Common myeloid progenitor, CD34-positive (primary cell): Measurements from ENCODE around the gene S100G.
A peak's percentile ranks its signal among the peaks of the same experiment; 100 is the strongest.

ENCODE experiments used
- CTCF ChIA-PET: fragments of 350-600 bp; sonication (Branson Sonifier 250); formaldehyde crosslinking; loops from one replicate; lab custom pipeline; 2021; ENCODE audit warnings: antibody characterized with exemption; lab: Charles Lee
- POLR2A ChIA-PET: fragments of 350-600 bp; sonication (Branson Sonifier 250); formaldehyde crosslinking; loops from one replicate; lab custom pipeline; 2021; ENCODE audit warnings: antibody characterized with exemption; lab: Charles Lee
- DNase-seq, 3 donors: peaks; one replicate each; pipeline versions ENCODE4 v3.0.0 to v3.0.0-alpha.2; 2013
- H3K27ac ChIP-seq, 2 experiments: 1 replicate in 1 of 2; 2 replicates in 1 of 2; pipeline ENCODE4 v1.7.0; 2013; ENCODE audit warnings: inconsistent platforms in 2 of 2, low read length in 2 of 2, mild to moderate bottlenecking in 2 of 2, low read depth in 1 of 2, moderate library complexity in 1 of 2; ENCODE audit not compliant: severe bottlenecking in 2 of 2, insufficient read depth in 1 of 2, poor library complexity in 1 of 2
- H3K27me3 ChIP-seq, 5 experiments: replicated peaks in 2 of 5; 1 replicate in 3 of 5; 2 replicates in 2 of 5; pipeline versions ENCODE4 v1.6.1 to v1.7.0; 2013; ENCODE audit warnings: low read length in 4 of 5, mild to moderate bottlenecking in 2 of 5, moderate library complexity in 2 of 5, inconsistent platforms in 1 of 5; ENCODE audit not compliant: insufficient read depth in 5 of 5, control insufficient read depth in 4 of 5
- H3K36me3 ChIP-seq, 4 experiments: 1 replicate in 2 of 4; 2 replicates in 2 of 4; pipeline versions ENCODE4 v1.6.1 to v1.7.0; 2013; ENCODE audit warnings: low read length in 3 of 4, control low read depth in 1 of 4, mild to moderate bottlenecking in 1 of 4; ENCODE audit not compliant: control insufficient read depth in 4 of 4, insufficient read depth in 4 of 4
- H3K4me1 ChIP-seq, 4 experiments: 1 replicate in 3 of 4; 2 replicates in 1 of 4; pipeline versions ENCODE4 v1.6.1 to v1.7.1; 2013; ENCODE audit warnings: low read length in 3 of 4, mild to moderate bottlenecking in 3 of 4, control low read depth in 1 of 4, inconsistent platforms in 1 of 4, moderate library complexity in 1 of 4; ENCODE audit not compliant: control insufficient read depth in 4 of 4, insufficient read depth in 4 of 4; ENCODE audit errors: control extremely low read depth in 1 of 4
- H3K4me3 ChIP-seq, 7 experiments: 1 replicate in 4 of 7; 2 replicates in 3 of 7; pipeline versions ENCODE4 v1.5.1 to v1.7.0; 2013; ENCODE audit warnings: mild to moderate bottlenecking in 7 of 7, low read length in 6 of 7, moderate library complexity in 6 of 7, inconsistent platforms in 2 of 7, low read depth in 2 of 7, control low read depth in 1 of 7; ENCODE audit not compliant: insufficient read depth in 4 of 7, control insufficient read depth in 1 of 7; ENCODE audit errors: extremely low read depth in 1 of 7
- H3K9me3 ChIP-seq, 5 experiments: 1 replicate in 4 of 5; 2 replicates in 1 of 5; pipeline versions ENCODE4 v1.6.1 to v1.7.1; 2013; ENCODE audit warnings: low read length in 4 of 5, mild to moderate bottlenecking in 2 of 5, inconsistent platforms in 1 of 5, low read depth in 1 of 5, moderate library complexity in 1 of 5; ENCODE audit not compliant: control insufficient read depth in 4 of 5, insufficient read depth in 2 of 5; ENCODE audit errors: control extremely low read depth in 1 of 5
- WGBS: methylation state at CpG from one replicate; pipeline ENCODE4 v1.1.5; 2013; ENCODE audit not compliant: insufficient coverage; 5-methylcytosine and 5-hydroxymethylcytosine counted together

Gene S100G

DNA sequence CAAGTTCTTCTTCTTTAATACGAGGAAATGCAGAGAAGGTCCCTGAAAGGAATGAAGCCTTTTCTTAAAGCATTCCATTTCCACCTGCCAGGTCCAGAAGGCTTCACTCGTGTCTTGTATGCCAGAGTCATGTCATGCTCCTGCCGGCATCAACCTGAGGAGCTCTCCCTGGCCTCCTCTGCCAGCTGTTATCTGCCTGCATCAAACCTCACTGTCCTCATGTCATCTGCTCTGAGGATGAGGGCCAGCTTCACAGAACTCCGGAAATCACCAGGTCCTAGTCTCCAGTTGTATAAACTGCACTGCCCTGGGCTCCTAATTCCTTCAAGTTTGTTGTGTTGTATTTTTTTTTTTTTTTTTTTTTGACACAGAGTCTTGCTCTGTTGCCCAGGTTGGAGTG is 20.0 kb upstream of the S100G start:
- DNase-seq = no peak
- POLR2A ChIA-PET = no interaction called here
- Histone ChIP-seq H3K4me3 (no peak overlapping the region), H3K4me1 (peaks cover 0 to 11% (median 2%) of the 10 kb centered on the region in 4 experiments), H3K36me3 (peaks cover 0 to 3% (median 0%) of the 10 kb centered on the region in 4 experiments), H3K27ac (no peak overlapping the region), H3K9me3 (no peaks in the 10 kb centered on the region), H3K27me3 (peaks cover 0 to 23% (median 0%) of the 10 kb centered on the region in 5 experiments)
- 82% methylated on average over 3 of the region's 4 CpGs for WGBS
- CTCF ChIA-PET = no interaction called here

GRCh38 chrX:16633754-16634153 is 16.2 kb upstream of the S100G start:
- Histone ChIP-seq H3K27ac (peak overlapping the region in 1 of 2 experiments; percentile 25), H3K9me3 (no peaks in the 10 kb centered on the region), H3K27me3 (peaks cover 0 to 9% (median 0%) of the 10 kb centered on the region in 5 experiments), H3K36me3 (peaks cover 0 to 6% (median 0%) of the 10 kb centered on the region in 4 experiments), H3K4me3 (no peak overlapping the region), H3K4me1 (peaks cover 0 to 11% (median 2%) of the 10 kb centered on the region in 4 experiments)
- POLR2A ChIA-PET = no interaction called here
- peak in 2 of 3 donors; percentile 4 to 15 for DNase-seq
- no CpG with 5 or more reads among the region's 4 CpGs for whole genome bisulfite sequencing
- CTCF ChIA-PET = no interaction called here

GRCh38 chrX:16635040-16635439 is 14.9 kb upstream of the S100G start:
- Histone ChIP-seq H3K9me3 (no peaks in the 10 kb centered on the region), H3K4me1 (peaks cover 0 to 11% (median 2%) of the 10 kb centered on the region in 4 experiments), H3K27me3 (peaks cover 0 to 11% (median 0%) of the 10 kb centered on the region in 5 experiments), H3K36me3 (peaks cover 0 to 7% (median 0%) of the 10 kb centered on the region in 4 experiments), H3K27ac (no peak overlapping the region), H3K4me3 (no peak overlapping the region)
- POLR2A ChIA-PET = no interaction called here
- no peak for DNase-seq
- CTCF ChIA-PET = no interaction called here
- no CpG with 5 or more reads among the region's 5 CpGs for WGBS

GRCh38 chrX:16635596-16635995 is 14.4 kb upstream of the S100G start:
- H3K4me3 ChIP-seq = no peak overlapping the region
- H3K4me1 ChIP-seq = peaks cover 0 to 11% (median 2%) of the 10 kb centered on the region in 4 experiments
- CTCF ChIA-PET = no interaction called here
- DNase-seq = no peak
- no peak overlapping the region for H3K27ac ChIP-seq
- POLR2A ChIA-PET = no interaction called here
- no CpG with 5 or more reads among the region's 3 CpGs for WGBS
- no peaks in the 10 kb centered on the region for H3K9me3 ChIP-seq
- peaks cover 0 to 11% (median 0%) of the 10 kb centered on the region in 5 experiments for H3K27me3 ChIP-seq
- H3K36me3 ChIP-seq = peaks cover 0 to 8% (median 0%) of the 10 kb centered on the region in 4 experiments

DNA sequence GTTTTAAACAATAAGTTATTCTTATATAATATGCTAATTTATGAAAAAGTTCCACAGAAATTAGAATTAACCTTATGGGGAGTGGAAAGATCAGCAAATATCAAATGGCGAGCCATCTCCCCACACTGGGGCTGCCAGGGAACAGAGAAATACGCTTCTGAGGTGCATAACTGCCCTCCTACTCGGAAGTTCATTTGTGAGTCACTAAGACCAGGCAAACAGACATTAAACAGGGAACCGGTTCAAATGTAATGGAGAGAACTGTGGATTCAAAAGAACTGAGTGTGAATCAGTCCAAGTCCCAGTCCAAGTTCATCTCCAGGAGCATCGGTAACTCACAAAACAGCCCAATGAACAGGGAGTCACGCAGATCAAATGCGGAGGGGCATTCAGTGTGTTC is 11.4 kb upstream of the S100G start:
- ChIA-PET CTCF (no interaction called here), POLR2A (no interaction called here)
- Histone ChIP-seq H3K27ac (no peak overlapping the region), H3K27me3 (peaks cover 0 to 14% (median 0%) of the 10 kb centered on the region in 5 experiments), H3K36me3 (peaks cover 0 to 8% (median 0%) of the 10 kb centered on the region in 4 experiments), H3K9me3 (no peaks in the 10 kb centered on the region), H3K4me3 (no peak overlapping the region), H3K4me1 (peaks cover 0 to 8% (median 2%) of the 10 kb centered on the region in 4 experiments)
- no peak for DNase-seq
- 98% methylated on average over 7 of the region's 7 CpGs for WGBS

DNA sequence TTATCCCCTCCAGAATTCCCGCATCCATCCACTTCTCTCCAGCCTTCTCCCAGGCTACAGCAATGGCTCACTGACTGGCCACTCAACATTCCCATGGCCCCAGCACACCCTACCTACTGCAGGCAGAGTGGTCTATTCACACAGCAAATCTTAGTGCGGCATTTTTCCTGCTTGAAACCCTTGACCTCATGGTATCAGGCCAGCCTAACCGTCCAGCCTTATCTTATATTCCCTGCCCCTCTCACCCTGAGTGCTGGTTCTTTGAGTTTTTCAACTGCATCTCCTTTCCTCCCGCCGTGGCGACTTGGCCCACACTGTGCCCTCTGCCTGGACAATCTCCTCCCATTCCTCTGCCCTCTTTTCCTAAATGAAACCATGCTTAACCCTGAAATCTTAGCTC is 10.0 kb upstream of the S100G start:
- POLR2A ChIA-PET = no interaction called here
- CTCF ChIA-PET = no interaction called here
- Histone ChIP-seq H3K9me3 (no peaks in the 10 kb centered on the region), H3K27ac (no peak overlapping the region), H3K27me3 (peaks cover 0 to 19% (median 0%) of the 10 kb centered on the region in 5 experiments), H3K4me3 (no peak overlapping the region), H3K4me1 (peaks cover 0 to 4% (median 0%) of the 10 kb centered on the region in 4 experiments), H3K36me3 (peaks cover 0 to 8% (median 0%) of the 10 kb centered on the region in 4 experiments)
- DNase-seq = no peak
- 97% methylated on average over 6 of the region's 6 CpGs for WGBS

GRCh38 chrX:16640823-16641222 is 9.1 kb upstream of the S100G start:
- DNase-seq = no peak
- Histone ChIP-seq H3K36me3 (peaks cover 0 to 8% (median 0%) of the 10 kb centered on the region in 4 experiments), H3K9me3 (no peaks in the 10 kb centered on the region), H3K27ac (no peak overlapping the region), H3K27me3 (peaks cover 0 to 19% (median 0%) of the 10 kb centered on the region in 5 experiments), H3K4me3 (no peak overlapping the region), H3K4me1 (peaks cover 0 to 4% (median 0%) of the 10 kb centered on the region in 4 experiments)
- ChIA-PET POLR2A (no interaction called here), CTCF (interaction anchor here (1.3 kb wide), 1 partner anchor 9 kb away, joined by 3 read pairs; no protein-coding TSS in a partner anchor)
- WGBS = 100% methylated on average over 3 of the region's 4 CpGs
